GM21786 (cell line): ENCODE measurements around the gene FHOD1.
A peak's percentile ranks its signal among the peaks of the same experiment; 100 is the strongest.

Experiments
- ATAC-seq: cut with Tn5 transposase; IDR thresholded peaks from one replicate; pipeline ENCODE4 v1.9.1; 2021; ENCODE audit not compliant: unreplicated experiment

FHOD1 gene

DNA sequence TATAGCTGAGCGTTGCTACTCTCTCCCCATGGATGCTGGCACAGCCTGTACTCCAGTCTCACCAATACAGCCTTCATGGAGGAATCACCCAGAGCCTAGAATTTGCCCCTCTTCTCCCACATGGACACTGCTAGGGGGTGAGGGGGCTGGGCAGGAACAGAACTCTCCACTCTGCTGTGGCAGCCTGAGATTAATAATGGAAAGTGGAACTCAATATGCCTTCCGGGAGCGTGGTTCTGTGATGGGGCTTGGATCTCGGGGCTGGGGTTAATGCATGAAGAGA lies 2.7 kb upstream of the FHOD1 start:
- no peak for ATAC-seq

DNA sequence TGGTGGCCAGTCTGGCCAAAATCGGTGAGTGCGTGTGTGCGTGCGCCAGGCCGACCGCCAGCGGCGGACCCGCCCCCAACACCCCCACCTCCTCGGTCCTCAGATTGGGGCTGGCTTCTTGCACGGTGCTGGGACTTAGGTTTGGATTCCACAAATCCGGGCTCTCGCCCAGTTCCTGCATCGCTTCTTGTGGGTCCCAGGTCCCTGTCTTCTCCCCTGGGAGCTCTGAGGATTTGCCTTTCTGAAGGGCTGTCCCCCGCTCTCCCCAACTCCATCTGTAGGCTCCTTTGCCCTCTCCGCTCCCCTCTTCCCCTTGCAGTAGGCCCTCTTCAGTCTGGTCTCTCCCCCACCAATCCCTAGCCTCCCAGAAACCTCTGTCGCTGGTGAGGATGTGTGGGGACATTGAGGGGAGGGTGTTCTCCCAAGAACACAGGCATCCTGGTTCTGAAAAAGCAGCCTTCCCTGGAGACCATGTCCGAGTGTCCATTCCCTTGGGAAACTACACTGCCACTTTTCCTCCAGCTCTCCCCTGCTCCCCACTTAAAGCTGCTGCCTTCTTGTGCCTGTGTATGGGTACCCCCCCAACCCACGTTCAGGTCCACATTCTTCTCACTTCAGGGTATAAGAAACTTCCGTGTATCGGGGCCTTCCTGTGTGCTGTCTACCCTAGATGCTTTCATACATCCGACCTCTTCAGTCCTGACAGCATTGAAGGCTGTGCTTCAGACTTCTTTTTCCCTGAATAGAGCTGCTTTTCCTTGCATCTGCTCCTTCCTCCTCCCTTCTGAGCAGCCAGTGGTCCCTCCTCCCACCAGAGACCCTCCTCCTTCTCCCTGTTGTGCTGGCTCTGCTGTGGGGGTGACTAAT lies 2.1 kb upstream of the FHOD1 start:
- ATAC-seq: no peak

DNA sequence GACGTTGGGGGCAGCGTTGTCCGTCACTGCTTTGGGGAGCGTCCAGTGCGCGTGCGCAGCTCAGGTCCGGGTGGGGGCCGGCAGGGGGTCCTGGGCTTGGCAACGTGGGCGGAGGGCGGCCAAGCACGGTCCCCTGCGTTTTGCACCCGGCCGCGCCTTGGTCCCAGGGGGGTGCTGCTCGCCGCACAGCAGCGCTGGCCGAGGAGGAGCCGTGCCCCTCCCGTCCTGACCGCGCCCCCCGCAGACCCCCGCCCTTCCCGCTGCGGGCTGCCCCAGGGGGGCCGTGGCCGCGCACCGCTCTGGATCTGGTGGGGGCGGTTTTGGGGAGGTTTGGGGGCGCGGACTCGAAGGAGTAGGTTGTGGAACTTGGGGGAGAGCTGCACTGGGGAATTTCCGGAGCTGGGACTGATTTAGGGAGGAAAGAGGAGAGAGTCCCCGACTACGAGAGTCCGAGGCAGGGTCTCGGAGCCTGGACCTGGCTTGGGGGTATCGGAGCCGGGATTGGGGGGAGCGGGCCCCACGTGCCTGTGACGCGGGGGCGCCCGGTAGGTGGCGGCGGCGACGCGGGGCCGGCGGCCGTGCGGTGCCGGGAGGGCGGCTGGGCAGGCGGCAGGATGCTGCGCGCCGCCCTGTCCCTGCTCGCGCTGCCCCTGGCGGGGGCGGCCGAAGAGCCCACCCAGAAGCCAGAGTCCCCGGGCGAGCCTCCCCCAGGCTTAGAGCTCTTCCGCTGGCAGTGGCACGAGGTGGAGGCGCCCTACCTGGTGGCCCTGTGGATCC lies 1.3 kb upstream of the FHOD1 start, which contains the start of gene SLC9A5:
Gene SLC9A5, plus strand, starts transcription at position 579 of the 777 bp plus-strand sequence. Its CDS starts 36 bp downstream, at position 615.
- ATAC-seq: no peak

DNA sequence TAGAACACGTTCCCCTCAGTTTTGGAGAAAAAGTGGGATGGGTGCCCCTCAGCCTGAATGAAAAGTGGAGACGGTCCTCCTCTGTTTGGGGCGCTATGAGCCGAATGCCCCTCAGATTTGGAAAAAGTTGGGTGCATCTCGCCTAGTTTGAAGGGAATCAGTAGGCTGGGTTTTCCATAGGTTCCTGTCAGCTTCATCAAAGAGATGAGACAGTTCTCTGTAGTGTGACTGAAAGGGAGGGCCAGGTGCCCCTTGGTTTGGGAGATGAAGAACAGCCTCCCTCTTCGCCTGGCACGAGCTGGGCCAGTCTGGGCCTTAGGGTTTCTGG lies 756 bp upstream of the FHOD1 start:
- ATAC-seq: no peak

DNA sequence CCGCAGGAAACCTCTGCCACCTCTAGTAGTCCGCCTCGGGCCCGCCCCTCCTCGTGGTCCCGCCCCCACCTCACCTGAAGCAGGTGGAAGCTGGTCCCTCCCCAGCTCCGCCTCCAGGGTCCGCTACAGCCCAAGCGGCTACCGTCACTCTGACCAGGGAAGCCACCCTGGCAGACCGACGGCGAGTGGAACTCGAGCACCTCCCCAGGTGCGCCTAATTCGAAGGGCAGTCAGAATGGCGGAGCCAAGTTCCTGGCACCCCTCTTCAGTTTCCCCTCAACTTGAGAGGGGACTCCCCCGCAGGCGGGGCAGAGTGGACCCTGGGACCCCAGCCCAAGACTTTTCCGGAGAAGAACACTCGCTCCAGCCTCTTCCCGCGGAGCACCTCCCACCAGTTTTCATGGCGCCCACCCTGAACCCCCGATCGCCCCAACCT lies 507 bp downstream of the FHOD1 start:
- ATAC-seq: no peak

DNA sequence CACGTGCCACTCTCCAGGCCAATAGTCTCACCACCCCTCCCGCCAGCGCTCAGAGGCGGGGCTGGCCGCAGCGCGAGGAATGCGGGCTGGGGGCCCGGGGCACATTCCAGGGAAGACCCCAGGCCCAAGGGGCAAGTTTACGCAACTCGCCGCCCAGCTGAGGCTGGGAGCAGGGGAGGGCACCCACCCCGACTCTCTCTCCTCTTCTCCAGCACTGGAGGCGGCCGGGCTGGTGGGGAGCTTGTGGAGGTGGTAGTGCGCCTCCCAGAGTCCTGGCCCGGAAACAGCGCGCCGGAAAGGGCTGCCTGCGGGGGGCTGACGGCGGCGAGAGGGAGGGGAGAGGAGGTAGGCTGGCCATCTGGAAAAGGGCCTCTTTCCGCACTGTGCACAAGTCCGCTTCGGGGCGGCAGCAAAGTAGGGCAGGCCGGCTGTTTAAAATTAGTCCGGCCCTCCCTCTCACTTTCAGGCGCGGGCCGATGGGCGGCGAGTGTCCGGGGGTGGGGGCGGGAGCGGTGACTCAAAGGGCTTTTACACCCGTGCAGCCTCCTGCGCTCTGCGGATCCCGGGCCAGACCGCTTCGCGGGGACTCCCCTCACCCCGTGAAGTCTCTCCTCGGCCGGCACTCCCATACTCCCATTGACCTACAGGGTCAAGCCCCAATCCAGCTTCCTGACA lies 1.1 kb downstream of the FHOD1 start:
- ATAC-seq: no peak

DNA sequence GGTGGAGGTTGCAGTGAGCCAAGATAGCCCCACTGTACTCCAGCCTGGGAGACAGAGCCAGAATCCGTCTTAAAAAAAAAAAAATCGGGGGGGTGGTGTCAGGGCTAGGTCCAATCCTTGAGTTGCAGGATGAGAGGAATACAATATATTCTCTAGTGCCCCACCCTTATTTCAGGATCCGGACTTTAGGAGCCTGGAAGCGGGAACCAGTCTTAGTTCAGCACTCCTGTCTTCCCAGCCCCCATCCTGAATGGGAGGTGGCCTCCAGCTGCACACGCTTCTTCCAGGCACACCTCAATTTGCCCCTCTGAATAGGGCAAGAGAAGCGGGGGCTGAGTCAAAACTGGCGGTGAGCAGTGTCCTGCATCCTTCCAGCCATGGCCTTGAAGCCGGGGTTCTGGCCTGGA lies 1.6 kb downstream of the FHOD1 start:
- ATAC-seq: no peak

DNA sequence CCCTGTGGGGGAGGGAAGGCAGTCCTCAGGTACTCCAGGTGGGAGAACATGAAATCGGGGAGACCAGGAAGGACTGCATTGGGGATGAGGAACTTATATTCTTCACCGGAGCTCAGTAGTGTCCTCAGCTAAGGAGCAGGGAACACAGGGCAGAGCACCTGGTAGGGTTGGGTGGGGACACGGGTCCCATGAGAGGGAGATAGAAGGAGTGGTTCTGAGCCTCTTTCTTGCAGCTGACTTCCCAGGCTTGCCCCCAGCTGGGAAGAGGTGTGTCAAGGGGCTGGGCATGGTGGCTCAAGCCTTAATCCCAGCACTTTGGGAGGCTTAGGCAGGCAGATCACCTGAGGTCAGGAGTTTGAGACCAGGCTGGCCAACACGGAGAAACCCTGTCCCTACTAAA lies 2.1 kb downstream of the FHOD1 start:
- no peak for ATAC-seq

DNA sequence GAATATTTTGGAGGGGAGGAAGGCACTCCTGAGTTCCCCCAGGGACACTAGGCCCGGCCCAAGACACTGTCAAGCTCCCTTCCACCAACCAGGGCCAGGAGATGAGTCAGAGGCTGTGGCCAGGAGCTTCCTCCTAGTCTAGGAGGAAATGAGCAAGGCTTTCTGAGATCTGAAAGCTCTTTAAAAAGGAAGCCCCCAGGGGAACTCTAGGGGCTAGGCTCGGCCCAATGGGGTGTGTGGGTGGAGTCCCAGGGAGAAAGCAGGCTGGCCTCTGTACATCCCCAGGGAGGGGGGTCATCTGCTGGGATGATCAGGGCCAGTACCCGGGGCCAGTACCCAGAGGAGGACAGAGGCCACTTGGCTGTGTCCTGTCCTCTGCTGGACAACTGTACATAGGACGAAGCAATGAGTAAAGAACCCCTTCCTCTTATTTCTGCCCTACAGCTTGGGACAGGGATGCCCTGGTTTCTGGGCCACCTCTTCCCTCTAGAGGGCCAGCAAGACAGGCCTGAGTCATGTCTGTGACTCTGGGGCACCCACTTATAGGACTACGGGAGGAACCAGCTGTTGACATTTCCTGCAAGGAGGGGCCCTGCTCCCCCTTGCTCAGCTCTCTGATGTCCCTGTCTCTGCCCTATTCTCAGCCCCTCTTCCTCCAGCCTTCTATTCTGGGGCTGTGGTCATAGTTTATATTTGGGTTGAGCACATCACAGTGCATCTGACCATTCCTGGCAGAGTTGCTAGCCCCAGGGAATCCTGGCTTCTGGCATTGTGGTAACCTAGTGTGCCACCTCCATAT lies 2.7 kb downstream of the FHOD1 start:
- ATAC-seq: peak; percentile 59

DNA sequence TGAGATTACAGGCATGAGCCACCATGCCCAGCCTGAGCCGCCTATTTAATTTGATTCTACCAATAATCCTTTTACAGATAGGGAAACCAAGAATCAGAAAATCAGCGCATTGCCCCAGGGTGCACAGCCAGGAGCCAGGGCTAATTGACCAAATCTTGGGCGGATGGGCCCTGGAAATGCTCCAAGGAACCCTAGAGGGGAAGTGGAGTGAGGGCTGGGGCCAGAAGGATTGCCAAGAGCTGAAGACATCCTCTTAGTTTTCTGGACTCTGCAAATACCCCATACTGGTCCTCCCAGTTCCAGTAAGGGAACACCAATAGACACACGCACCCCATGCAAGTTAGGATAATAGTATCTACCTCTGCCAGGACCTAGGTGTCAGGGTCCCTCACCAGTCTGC lies 3.8 kb downstream of the FHOD1 start:
- ATAC-seq: no peak

DNA sequence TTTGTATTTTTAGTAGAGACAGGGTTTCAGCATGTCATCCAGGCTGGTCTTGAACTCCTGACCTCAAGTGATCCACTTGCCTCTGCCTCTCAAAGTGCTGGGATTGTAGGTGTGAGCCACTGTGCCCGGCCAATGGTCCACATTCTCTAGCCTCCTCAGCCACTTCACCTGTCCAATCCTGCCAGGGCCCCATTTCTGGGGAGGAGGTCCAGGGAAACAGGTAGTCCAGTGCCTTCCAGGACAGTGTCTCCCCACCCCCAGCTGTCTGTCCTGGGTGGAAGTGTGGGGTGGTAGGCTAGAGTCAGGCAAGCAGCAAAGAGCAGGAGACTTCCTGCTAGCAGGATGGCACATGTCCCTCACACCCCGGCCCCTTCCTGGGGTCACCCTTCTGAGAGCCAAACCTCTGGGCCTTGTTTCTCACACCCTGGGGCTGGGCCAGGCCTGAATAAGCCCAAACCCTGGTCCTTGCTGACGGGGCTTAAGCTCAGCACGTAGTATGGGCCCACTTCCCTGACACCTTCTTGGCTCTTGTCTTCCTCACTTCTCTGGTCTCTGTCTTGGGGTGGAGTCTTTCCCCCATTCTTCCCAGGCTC lies 5.0 kb downstream of the FHOD1 start:
- no peak for ATAC-seq

DNA sequence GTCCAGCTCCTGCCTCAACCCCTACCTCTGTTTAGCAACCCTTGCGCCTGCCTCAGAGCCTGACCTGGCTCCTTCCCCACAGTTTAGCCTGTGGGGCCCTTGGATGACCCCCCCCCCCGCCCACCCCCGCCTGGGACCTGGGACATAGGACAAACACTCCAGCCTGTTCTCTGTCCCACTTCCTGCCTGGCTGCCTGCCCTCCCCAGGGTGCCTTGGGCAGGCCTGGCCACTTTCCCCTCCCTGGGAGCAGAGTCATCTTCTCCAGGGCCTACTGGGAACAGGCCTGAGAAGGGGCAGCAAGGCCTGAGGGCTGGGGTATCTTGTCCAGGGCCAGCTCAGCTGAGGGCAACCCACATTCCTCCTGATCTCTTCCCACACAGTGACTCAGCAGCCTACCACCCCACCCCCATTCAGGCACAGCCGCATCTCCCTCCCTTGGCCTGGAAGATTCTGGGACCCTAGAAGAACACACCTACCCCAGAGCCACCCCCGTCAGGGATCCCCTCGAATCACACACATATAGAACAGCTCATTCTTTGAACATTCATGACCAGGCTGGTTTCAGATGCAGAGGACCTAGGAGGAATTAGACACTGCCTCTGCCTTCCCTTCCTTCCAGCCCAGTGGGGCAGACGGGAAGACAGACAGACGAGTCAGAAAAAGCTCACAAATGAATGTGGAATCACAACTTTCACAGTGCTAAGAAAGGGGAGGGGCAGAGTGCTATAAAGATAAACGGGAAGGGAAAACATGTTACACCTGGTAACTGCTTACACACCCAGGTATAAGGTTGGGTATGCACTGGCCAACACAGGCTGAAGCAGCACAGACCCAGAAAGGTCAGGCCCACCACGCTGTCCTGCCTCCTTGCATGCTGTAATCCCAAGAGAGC lies 6.0 kb downstream of the FHOD1 start:
- no peak for ATAC-seq

DNA sequence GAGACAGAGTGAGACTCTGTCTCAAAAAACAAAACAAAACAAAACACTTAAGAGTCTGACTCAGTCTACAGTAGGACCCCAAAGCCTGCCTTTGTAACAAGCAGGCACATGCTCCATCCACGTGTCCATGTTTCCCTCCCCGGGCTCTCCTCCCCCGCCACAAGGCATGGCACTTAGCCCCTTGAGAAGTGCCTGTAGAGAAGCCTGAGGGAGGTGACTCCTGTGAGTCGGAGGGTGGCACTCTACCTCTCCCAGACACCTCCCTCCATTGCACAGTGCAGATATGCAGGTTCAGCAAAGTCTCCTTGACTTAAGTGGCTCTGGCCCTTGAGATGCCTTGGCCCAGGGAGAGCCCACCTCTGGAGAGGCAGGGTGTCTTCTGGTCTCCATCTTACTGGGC lies 6.8 kb downstream of the FHOD1 start:
- ATAC-seq: no peak

DNA sequence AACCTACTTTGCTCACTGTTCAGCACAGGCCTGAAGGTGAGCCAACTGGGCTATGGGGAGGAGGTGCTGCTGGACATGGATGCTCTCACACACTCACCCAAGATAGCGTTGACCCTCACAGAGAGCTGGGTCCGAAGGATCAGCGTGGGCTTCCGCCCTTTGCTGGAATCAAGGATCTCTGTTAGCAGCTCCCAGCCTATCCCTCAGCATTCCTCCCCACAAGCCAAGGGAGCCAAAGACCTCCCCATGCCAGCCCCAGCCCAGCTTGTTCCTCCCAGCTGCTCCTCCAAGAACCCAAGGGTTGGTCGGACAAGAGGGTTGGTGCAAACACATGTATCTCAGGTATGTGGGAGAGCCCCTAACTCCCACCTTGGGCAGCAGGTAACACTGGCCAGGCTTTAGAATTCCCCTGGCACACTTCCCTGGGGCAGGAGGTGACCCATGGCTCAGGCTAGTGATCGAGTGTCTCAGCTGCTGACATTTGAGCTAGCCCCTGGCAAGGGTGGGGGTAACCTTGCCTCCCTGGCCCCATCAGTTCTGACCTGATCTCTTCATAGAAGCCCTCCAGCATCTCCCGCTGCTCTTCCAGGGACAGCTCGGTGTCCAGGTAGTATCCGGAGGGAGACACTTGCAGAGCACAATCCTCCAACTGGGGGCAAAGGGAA lies 8.3 kb downstream of the FHOD1 start:
- no peak for ATAC-seq

DNA sequence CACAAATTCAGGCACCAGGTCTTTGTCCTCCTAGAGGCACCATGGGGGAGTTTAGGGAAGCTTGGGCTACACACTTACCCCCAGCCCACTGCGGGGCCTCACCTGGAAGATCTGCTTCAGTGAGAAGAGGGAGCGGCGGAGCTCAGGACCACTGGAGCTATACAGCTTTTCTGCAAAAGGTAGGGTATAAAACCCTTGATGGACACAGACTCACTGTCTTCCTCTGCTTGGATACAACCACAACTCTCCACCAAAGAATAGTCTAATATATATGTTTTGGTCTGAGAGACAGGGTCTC lies 9.1 kb downstream of the FHOD1 start:
- no peak for ATAC-seq

DNA sequence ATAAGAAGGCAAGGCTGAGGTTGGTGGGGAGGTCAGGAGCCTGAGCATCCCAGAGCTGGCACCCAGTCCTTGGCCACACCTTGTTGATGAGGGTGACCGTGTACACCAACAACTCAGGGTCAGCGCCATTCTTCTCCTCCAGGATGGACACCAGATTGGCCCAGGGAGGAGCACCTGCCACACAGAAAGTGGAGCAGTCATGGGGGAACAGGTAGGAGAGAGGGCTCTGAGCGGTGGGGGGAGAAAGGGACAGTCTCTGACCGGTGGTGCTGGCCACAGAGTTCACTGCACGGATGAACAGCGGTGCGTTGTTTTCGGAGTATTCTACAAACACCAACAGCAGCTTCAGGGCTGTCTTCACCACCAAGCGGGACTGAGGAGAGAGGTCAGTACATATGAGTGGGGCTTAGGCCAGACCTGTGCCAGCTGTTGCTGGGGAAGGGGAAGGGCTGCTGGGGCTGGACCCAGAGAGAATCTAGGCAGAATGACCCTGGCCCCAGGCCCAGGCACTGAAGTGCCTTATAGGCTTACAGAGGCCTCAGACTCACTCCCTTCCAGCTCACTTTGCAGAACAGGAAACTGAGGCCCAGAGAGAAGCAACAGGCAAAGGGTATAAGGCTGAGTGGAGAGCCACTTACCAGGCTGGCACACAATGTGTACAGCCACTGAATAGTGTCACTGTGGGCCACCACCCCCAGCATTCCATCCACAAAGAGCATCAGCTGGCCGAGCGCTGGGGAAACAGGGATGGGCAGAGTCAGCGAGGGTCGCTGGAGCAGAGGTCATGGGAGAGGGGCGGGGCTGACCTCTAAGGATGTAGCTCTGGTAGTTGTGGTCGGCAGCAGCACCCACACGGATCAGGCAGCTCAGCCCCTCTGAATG lies 9.6 kb downstream of the FHOD1 start:
- ATAC-seq: no peak

DNA sequence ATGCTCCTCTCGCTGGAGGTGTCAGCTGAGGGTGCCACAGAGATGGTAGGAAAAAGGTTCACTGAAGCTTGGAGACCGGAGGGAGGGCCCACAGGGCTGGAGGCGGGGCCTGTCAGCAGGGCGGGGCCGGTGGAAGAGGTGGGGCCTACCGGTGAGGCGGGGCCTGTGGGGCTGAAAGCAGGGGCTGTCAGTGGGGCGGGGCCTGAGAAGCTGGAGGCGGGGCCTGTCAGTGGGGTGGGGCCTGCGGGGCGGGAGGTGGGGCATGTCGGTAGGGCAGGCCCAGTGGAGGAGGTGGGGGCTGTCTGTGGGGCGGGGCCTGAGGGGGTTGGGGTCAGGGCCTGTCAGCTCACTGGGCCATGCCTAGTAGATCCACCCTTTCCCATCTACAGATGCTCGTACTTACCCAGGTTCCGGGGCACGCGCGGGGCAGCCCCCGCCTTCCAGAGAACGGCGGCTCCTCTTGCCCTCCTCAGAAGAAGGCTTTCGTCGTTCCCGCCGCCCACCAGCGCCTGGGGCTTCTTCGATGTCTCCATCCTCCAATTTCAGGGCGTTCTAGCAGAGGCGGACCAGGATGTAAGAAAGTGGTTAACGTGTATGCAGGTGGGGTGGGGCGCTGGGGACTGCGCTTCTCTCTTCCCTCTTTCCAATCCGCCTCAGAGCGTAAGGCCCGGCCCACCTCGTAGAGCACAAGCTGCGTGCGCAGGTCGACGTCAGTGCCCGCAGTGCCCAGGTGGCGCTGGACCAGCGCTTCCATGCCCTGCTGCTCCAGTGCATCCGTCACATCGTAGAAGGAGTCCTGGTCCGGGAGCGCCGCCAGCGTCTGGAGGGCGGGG lies 10.5 kb downstream of the FHOD1 start:
- no peak for ATAC-seq
